Uterus (tissue), 4 donors: ENCODE data around the gene KCNC1. TPM values are rescaled to one million over a fixed set of nuclear protein-coding genes. Genes with fewer than 3 reads are reported as not detected.
A peak's percentile ranks its signal among the peaks of the same experiment; 100 is the strongest.

Experiments used
- DNase-seq, 2 donors: peaks; one replicate each; pipeline ENCODE4 v3.0.0-alpha.2; 2019 to 2020
- H3K27ac ChIP-seq, 2 donors: fragments of 200-600 bp; sonication (generic); 1 replicate in 1 of 2; 2 replicates in 1 of 2; pipeline ENCODE4 v1.5.1; 2016 to 2018
- H3K27me3 ChIP-seq, 2 donors: fragments of 200-600 bp; sonication (generic); one replicate each; pipeline ENCODE4 v1.5.1; 2018 to 2019; ENCODE audit warnings: control low read depth in 1 of 2
- H3K36me3 ChIP-seq, 2 donors: fragments of 200-600 bp; sonication (generic); one replicate each; pipeline ENCODE4 v1.5.1; 2019; ENCODE audit warnings: control low read depth in 1 of 2
- H3K4me1 ChIP-seq, 2 donors: fragments of 200-600 bp; sonication (generic); one replicate each; pipeline ENCODE4 v1.5.1; 2018 to 2019; ENCODE audit warnings: control low read depth in 1 of 2
- H3K4me3 ChIP-seq, 2 donors: fragments of 200-600 bp; sonication (generic); 1 replicate in 1 of 2; 2 replicates in 1 of 2; pipeline ENCODE4 v1.5.1; 2018 to 2019; ENCODE audit warnings: mild to moderate bottlenecking in 1 of 2
- H3K9me3 ChIP-seq, 2 donors: fragments of 200-600 bp; sonication (generic); one replicate each; pipeline ENCODE4 v1.5.1; 2019; ENCODE audit warnings: control low read depth in 1 of 2
- CTCF ChIP-seq, 4 experiments: fragments of 200-600 bp in 2 of 4; fragments of 450-650 bp in 2 of 4; sonication (generic) in 2 of 4; IDR thresholded peaks; one replicate each; pipeline ENCODE4 v1.5.1; 2016 to 2019; ENCODE audit warnings: antibody characterized with exemption in 4 of 4, mild to moderate bottlenecking in 2 of 4, moderate library complexity in 1 of 4
- POLR2A ChIP-seq, 2 donors: fragments of 450-650 bp; IDR thresholded peaks; one replicate each; pipeline ENCODE4 v1.6.1; 2016; ENCODE audit warnings: antibody characterized with exemption in 2 of 2, mild to moderate bottlenecking in 1 of 2, moderate library complexity in 1 of 2
- intact Hi-C: fragments of 100-400 bp; cut with DNase I; formaldehyde crosslinking; loops from one replicate; pipeline ENCODE4 v1.15.1; 2023; ENCODE audit warnings: low total_unique reads
- total RNA-seq, 4 donors: library from RNA; depleted of rRNA in 3 of 4; stranded (reverse); fragments of >200 nt in 3 of 4; gene quantifications; one replicate each; pipeline versions ENCODE4 v1.1.0 to v1.2.4, GENCODE V29; 2014 to 2023
- donor health status: DM: yes; HTN: yes; CAD: no.

Gene KCNC1
- under 1 TPM in 1 of 4 donors, not detected in 3; 0.41 TPM for total RNA-seq

GRCh38 chr11:17734418-17734911, at the start of gene KCNC1:
TSS of gene KCNC1 (plus strand) at chr11:17734781. CDS start at chr11:17736003, 1,222 bp downstream.
- peaks cover 0 to 11% of the 10 kb centered on the region in 2 donors for H3K4me1 ChIP-seq
- no peaks in the 10 kb centered on the region for H3K9me3 ChIP-seq
- H3K36me3 ChIP-seq, result no peaks in the 10 kb centered on the region
- peaks cover 20% of the 10 kb centered on the region in 2 donors for H3K27me3 ChIP-seq
- no peak for DNase-seq
- TF ChIP-seq CTCF (IDR thresholded peaks at IDR 0.05), result no peak
- TF ChIP-seq POLR2A (IDR thresholded peaks at IDR 0.05), result no peak
- peak within 1 kb of the TSS in 1 of 2 donors; percentile 32 for H3K4me3 ChIP-seq
- intact Hi-C loops, result loop anchor here (5.0 kb wide), 1 partner anchor 243 kb away; no protein-coding TSS in a partner anchor
- H3K27ac ChIP-seq, result no peak within 1 kb of the TSS

- TF ChIP-seq POLR2A (IDR thresholded peaks at IDR 0.05), result no peak
- no peak for TF ChIP-seq CTCF (IDR thresholded peaks at IDR 0.05)
- Histone ChIP-seq H3K9me3 (no peaks in the 10 kb centered on the region), H3K27ac (no peak overlapping the region), H3K4me3 (no peak overlapping the region), H3K36me3 (no peaks in the 10 kb centered on the region), H3K4me1 (no peaks in the 10 kb centered on the region), H3K27me3 (no peaks in the 10 kb centered on the region)
- intact Hi-C loops, result no loop called here
- DNase-seq, result no peak
These were observed 48.2 kb upstream of the KCNC1 start for GRCh38 chr11:17686231-17686980.

- intact Hi-C loops, result no loop called here
- Histone ChIP-seq H3K4me3 (no peak overlapping the region), H3K27me3 (no peaks in the 10 kb centered on the region), H3K27ac (no peak overlapping the region), H3K36me3 (no peaks in the 10 kb centered on the region), H3K4me1 (no peaks in the 10 kb centered on the region), H3K9me3 (no peaks in the 10 kb centered on the region)
- DNase-seq, result no peak
- TF ChIP-seq CTCF (IDR thresholded peaks at IDR 0.05) (no peak), POLR2A (IDR thresholded peaks at IDR 0.05) (no peak)
These were observed 46.5 kb upstream of the KCNC1 start for GRCh38 chr11:17687946-17688670.

- no peak for DNase-seq
- no peaks in the 10 kb centered on the region for H3K36me3 ChIP-seq
- H3K4me3 ChIP-seq, result no peak overlapping the region
- no peaks in the 10 kb centered on the region for H3K27me3 ChIP-seq
- intact Hi-C loops, result no loop called here
- no peaks in the 10 kb centered on the region for H3K4me1 ChIP-seq
- TF ChIP-seq CTCF (IDR thresholded peaks at IDR 0.05) (no peak), POLR2A (IDR thresholded peaks at IDR 0.05) (no peak)
- no peak overlapping the region for H3K27ac ChIP-seq
- no peaks in the 10 kb centered on the region for H3K9me3 ChIP-seq
These were observed 43.0 kb upstream of the KCNC1 start for GRCh38 chr11:17691550-17691949.

- Histone ChIP-seq H3K27me3 (no peaks in the 10 kb centered on the region), H3K9me3 (no peaks in the 10 kb centered on the region), H3K36me3 (no peaks in the 10 kb centered on the region), H3K27ac (no peak overlapping the region), H3K4me1 (no peaks in the 10 kb centered on the region), H3K4me3 (no peak overlapping the region)
- no peak for DNase-seq
- TF ChIP-seq CTCF (IDR thresholded peaks at IDR 0.05) (no peak), POLR2A (IDR thresholded peaks at IDR 0.05) (no peak)
- intact Hi-C loops, result no loop called here
These were observed 42.6 kb upstream of the KCNC1 start for GRCh38 chr11:17691976-17692375.
